ACHN (cell line): ENCODE measurements around the gene SELPLG.
"Not testable (repeated sequence)": the region's sequence is repeated elsewhere in the genome, so short reads cannot be mapped to it uniquely, and the experiment has no call there.

Experiments
- DNase-seq: peaks from one replicate; pipeline ENCODE4 v3.0.0-alpha.2; 2015
- in situ Hi-C: cut with HindIII; loops from 2 replicates; pipeline ENCODE4 v1.10.0; 2017; ENCODE audit warnings: low sequenced_read_pairs, low pct_ligation_motif_present, low pct_unique_long_range_greater_than_20kb

Gene SELPLG

GRCh38 chr12:108663324-108664015 is 29.8 kb upstream of the SELPLG start:
- DNase-seq: no peak
- in situ Hi-C loops: loop anchor here (25.0 kb wide), 1 partner anchor 149 kb away; no protein-coding TSS in a partner anchor

GRCh38 chr12:108658115-108658514 is 24.4 kb upstream of the SELPLG start:
- in situ Hi-C loops: loop anchor here (25.0 kb wide), 1 partner anchor 154 kb away; no protein-coding TSS in a partner anchor
- DNase-seq: not testable (repeated sequence)

GRCh38 chr12:108657130-108657745 is 23.5 kb upstream of the SELPLG start:
- in situ Hi-C loops: loop anchor here (25.0 kb wide), 1 partner anchor 155 kb away; no protein-coding TSS in a partner anchor

GRCh38 chr12:108656247-108656646 is 22.6 kb upstream of the SELPLG start:
- DNase-seq: not testable (repeated sequence)
- in situ Hi-C loops: loop anchor here (25.0 kb wide), 1 partner anchor 156 kb away; no protein-coding TSS in a partner anchor

More at GRCh38 chr12:108657130-108657745, 23.5 kb upstream of the SELPLG start:
- DNase-seq: no peak

- in situ Hi-C loops: loop anchor here (25.0 kb wide), 1 partner anchor 157 kb away; no protein-coding TSS in a partner anchor
- not testable (repeated sequence) for DNase-seq
Observed at GRCh38 chr12:108655812-108656175, 22.1 kb upstream of the SELPLG start.

- DNase-seq: not testable (repeated sequence)
- in situ Hi-C loops: loop anchor here (25.0 kb wide), 1 partner anchor 158 kb away; no protein-coding TSS in a partner anchor
Observed at GRCh38 chr12:108654622-108655021, 20.9 kb upstream of the SELPLG start.

GRCh38 chr12:108653922-108654321 is 20.2 kb upstream of the SELPLG start:
- DNase-seq: no peak
- in situ Hi-C loops: loop anchor here (25.0 kb wide), 1 partner anchor 158 kb away; no protein-coding TSS in a partner anchor

GRCh38 chr12:108653082-108653516 is 19.4 kb upstream of the SELPLG start:
- DNase-seq: no peak
- in situ Hi-C loops: loop anchor here (25.0 kb wide), 1 partner anchor 159 kb away; no protein-coding TSS in a partner anchor

- in situ Hi-C loops: loop anchor here (25.0 kb wide), 1 partner anchor 162 kb away; no protein-coding TSS in a partner anchor
- peak; percentile 54 for DNase-seq
Observed at GRCh38 chr12:108650083-108650482, 16.4 kb upstream of the SELPLG start.

GRCh38 chr12:108649669-108650068 is 16.0 kb upstream of the SELPLG start:
- in situ Hi-C loops: loop anchor here (25.0 kb wide), 1 partner anchor 163 kb away; no protein-coding TSS in a partner anchor
- peak; percentile 94 for DNase-seq

- no peak for DNase-seq
- in situ Hi-C loops: no loop called here
Observed at GRCh38 chr12:108649126-108649525, 15.4 kb upstream of the SELPLG start.

- no peak for DNase-seq
- in situ Hi-C loops: no loop called here
Observed at GRCh38 chr12:108648371-108648770, 14.7 kb upstream of the SELPLG start.

- DNase-seq: no peak
- in situ Hi-C loops: no loop called here
Observed at GRCh38 chr12:108647585-108648287, 14.0 kb upstream of the SELPLG start.

GRCh38 chr12:108646600-108647579 is 13.2 kb upstream of the SELPLG start:
- peak; percentile 48 for DNase-seq
- in situ Hi-C loops: no loop called here

GRCh38 chr12:108645686-108646599 is 12.2 kb upstream of the SELPLG start:
- DNase-seq: no peak
- in situ Hi-C loops: no loop called here

- in situ Hi-C loops: no loop called here
- DNase-seq: no peak
Observed at GRCh38 chr12:108644811-108645120, 11.1 kb upstream of the SELPLG start.
